HG03460 (cell line): ENCODE data around the gene XRRA1.

Experiments used
- ATAC-seq: cut with Tn5 transposase; IDR thresholded peaks from one replicate; pipeline ENCODE4 v1.9.1; 2021; ENCODE audit not compliant: unreplicated experiment

The XRRA1 gene

DNA sequence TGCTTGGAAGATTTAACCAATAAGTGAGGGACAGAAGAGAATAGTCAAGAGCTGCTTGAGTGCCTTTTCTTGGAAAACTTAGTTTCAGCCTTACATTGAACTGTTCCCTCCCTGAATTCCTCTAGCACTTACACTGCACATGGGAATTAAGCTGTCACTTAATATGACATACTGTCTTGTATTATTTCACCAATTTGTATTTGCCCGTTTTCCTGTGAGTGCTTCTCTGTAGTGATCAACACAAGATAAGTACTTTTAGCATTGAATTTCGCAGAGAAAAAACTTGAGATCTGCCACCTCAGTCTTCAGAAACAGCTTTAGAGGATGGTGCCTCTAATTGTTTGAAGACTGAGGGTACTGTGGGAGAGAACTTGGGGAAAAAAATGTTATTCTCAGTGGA is 3.9 kb upstream of the XRRA1 start:
- ATAC-seq = no peak

GRCh38 chr11:74951226-74951625 is 2.3 kb upstream of the XRRA1 start:
- no peak for ATAC-seq

- ATAC-seq = no peak
Observed at GRCh38 chr11:74950374-74950969, 1.6 kb upstream of the XRRA1 start.

DNA sequence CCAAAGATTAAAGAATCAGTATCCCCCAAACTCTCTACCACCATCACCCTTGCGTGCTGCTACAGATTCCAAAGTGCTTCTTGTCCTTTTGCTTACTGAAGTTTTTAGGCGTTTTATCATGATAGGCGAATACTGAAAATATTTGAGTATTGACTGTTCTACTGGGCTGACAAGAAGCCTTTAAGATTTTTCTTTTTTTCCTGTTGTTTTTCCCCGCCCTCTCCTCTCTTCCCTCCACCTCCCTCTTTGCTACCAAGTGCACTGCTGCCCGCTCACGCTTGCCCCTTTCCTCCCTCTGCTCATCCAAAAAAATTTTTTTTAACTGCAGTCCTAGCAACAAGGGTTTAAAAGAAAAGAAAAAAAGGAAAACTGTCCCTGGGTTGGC is 854 bp upstream of the XRRA1 start:
- ATAC-seq = no peak

- ATAC-seq = peak; percentile 9
Observed at GRCh38 chr11:74948546-74948897, 369 bp downstream of the XRRA1 start.

DNA sequence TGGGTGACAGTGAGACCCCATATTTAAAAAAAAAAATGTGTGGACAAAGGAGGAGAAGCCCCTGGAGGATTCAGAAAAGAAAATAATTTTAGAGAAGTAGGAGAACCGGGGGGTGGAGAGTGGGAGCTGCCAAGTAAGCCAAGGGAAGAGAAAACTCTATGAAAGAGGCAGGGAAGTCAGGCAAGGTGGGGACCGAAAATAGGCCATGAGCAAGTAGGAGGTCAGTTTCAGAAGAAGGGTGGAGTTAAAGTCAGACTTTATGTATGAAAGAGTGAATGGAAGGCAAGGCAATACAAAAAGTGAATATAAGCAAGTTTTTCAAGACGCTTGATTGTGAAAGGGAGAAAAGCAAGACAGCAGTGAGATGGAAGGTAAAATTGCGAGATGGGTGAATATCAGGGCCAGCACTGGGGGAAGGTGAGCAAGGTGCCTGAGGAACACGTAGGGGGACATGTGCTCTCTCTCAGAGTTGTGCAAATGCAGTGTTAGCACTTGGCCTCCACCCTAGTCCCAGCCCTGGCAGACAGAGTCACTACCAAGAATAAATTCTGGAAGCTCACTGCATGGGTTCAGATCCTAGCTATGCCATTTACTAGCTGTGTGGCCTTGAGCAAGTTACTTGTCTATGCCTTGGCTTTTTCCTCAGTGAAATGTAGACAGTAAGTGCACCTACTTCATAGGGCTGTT is 6.7 kb downstream of the XRRA1 start:
- ATAC-seq = no peak

DNA sequence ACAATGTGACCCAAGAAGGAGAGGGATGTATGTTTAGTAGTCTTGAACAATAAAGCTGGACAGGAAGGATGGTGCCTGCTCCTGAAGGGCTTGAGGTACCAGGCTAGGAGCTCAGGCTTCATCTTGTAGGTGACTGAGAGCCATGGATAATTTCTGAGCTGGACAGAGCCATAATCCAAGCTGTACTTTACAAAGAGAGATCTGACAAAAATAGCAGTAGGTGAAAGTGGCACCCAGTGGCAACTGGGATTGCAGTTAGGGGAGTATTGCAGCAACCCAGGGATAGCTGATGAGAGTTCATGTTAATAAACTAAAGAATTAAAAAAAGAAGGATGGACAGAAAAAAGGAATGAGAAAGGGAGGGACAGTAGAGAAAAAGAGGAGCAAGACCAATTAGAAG is 7.4 kb downstream of the XRRA1 start:
- no peak for ATAC-seq

DNA sequence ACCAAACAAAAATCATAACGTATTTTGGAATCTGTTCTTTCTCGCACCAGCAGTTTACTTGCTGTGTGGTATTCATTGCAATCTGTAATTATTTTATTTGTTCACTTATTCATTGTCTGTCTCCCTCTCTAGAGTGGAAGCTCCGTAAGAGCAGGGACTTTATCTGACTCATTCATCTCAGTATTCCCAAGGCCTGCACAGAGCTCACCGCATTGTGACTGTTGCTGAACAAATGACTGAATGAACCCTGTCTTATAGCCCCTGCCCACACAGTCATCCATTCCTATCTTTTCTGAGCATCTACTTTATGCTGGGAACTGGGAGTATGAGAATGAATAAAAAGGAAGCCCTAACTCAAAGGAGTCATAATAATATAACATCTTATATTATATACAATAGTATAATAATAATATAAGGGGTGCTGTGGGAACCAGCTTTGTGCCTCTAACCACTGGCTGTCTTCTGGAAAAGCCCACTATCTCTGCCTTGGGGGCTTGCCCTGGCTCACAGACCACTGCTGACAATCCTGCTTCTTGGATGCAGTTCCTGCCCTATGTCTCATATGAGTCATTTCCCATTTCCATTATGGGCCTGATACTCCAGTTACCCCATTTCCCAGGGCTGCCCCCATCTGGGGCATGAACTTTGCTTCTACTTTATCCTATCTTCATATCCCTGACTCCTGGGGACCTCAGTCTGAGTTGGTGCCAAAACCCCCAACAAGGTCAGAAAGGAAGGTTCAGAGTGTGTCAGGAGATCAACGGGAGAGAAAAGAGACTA is 11.0 kb downstream of the XRRA1 start:
- no peak for ATAC-seq

DNA sequence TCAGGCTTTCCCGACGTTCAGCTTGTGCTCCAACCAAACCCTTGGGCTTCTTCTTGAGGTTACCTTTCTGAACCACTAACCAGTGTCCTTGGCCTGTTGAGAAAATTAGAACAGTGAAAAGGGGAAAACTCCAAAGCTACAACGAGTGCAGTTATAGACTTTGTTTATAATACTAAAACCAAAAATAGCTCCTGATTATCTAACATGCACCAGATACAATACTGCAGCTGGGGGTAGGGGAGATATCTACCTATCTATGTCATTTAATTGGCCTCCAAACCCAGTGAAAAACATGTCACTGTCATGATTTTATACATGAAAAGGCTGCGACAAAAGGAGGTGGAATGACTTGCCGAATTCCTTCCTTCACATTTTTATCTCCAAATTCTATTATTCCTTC is 11.9 kb downstream of the XRRA1 start:
- ATAC-seq = no peak

DNA sequence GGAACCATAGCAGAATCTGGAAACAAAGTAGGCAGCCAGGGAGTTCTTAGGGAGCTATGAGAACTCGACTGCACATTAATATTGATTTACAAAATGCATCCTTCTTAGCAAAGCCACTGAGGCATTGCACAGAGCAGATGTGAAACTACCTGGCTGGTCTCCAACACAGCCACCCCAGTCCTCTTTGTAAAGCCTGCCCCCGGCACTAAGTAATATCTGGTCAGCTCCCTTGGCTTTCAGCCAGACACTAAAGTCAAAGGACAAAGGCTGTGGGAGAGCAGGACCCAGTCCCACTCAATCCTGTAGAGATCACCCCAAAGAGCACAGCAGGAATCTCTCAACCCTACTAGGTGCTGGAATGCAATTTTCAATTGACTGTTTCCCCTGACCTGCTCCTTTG is 12.8 kb downstream of the XRRA1 start:
- no peak for ATAC-seq

- ATAC-seq = no peak
Observed at GRCh38 chr11:74935285-74935684, 13.6 kb downstream of the XRRA1 start.

DNA sequence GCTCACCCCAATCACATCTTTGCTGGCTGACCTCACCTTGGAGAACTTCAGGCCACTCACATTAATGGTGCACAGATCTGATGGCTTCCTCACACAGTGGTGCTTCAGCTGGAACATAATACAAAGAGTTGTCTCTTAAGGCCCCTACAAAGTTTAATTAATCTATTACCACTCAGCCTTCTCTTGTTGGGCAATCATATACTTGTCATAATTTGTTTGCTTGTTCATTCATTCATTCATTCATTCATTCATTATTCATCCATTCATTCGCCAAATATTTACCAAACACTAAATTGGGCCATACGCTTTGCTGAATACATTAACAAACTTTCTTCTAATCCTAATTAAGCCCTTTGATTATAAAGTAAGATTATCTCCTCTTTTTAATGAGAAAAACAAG is 15.1 kb downstream of the XRRA1 start:
- ATAC-seq = no peak

DNA sequence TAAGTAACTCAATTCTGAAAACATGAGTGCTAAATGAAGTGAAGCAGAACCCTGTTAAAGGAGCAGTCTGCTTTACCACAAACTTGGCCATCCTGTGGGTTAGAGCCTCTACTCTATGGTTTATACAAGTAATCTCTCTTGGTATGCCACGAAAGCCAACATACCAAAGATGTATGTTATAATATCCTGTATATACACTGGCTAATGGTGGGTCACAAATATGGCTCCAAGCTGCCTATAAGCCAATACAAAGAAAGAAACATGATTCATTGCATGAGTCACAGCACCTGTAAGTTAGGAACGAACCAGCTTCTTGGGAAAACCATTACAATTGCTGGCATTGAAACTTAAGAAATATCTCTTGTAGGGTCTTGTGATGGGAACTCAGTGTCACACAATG is 16.1 kb downstream of the XRRA1 start:
- ATAC-seq = no peak

DNA sequence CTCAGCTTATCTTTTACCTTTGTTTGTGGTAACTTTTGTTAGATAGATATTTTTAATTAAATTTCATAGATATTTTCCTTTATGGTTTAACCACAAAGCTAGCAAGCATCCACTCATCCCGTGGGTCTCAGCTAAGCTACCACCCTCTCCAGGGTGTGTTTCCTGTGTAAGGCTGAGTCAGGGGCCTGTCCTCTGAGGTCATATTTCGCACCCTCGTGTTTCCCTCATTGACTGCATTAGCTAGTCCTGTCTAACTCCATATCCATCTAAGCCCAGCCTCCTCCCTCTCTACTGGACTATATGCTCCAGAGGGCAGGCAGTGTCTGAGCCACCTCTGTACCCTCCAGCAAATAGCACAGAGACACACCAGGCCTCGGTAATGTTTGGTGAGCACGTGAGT is 16.7 kb downstream of the XRRA1 start:
- no peak for ATAC-seq

- ATAC-seq = peak; percentile 68
Observed at GRCh38 chr11:74929431-74930363, 19.2 kb downstream of the XRRA1 start.

DNA sequence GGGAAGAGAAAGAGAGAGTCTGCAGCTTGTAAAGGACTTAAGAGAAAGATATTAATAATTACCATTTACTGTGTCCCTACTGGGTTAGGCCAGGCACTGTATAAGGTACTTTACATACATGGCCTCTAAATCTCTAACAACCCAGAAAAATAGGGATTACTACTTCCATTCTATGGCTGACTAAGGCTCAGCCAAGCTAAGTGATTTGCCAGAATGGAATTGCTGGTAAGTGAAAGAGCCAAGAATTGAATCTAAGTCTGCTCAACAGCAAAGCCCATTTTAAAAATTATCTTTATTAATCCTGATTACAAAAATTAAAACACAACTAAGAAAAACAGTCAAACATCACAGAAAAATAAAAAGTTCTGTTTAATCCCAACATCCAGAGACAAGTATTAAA is 21.4 kb downstream of the XRRA1 start:
- ATAC-seq = no peak

DNA sequence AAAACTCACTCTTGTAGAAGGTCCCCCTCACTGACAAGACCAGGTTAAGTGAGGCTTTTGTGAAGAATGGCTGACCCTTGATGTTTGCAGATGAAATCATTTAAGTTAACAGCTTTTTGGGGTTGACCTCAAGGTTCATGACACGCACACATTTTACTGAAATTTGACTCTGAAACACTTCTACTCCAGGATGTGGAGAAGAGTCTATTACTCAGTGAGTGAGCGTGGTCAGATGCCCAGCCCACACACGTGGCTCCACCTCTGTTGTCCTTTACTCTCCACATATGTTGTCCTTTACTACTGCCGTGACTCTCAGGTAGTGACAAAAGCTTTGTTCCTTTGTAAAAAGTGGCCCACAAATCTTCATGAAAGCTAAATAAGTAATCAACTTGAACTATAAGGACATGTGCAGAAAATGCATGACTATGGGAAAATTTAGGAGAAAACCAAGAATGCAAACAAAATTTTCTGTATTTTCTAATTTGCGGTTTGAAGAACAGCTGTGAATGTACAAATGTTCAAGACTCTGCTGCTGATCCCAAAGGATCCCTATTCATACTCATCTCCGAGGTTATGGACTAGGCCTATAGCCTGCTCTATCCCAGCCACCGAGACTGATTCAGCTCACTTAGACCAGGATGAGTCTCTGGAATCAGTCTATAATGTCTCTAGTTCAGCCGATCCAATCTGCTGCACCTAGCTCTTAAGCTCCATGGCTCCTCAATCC is 22.4 kb downstream of the XRRA1 start:
- no peak for ATAC-seq

DNA sequence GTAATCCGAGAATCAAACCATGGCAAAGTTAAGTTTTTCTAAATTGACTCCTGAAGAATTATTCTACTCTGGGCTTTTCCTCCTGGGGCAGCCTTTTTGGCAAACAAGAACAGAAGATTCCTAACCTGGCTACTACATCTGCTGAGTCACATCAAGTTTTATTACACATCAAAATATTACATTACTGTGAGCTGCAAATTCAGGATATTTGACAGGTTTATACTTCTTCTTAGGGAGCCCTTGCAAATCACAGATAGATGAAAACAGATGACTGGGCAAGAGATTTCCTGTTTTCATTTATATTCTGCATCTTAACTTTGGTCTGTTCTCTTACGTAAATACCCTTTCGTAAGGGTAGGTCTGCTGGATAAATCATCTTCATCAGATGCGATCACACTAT is 23.6 kb downstream of the XRRA1 start:
- no peak for ATAC-seq

DNA sequence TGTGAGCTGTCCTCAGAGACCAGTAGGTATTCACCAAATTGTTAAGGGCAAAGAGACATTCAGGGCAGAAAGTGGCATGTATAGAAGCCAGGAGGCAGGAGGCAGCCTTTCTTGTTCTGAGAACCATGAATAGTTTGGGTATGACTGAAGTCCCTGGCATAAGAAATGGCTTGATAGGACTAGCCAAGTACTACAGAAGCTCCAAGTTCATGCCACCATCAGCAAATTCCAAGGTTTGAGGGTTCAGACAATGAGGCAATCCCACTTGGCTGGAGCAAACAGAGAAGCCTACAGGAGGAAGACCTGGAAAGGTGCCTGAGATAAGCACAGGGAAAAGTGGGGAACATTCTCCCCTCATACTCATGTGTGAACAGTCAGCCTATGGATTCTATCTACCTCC is 25.8 kb downstream of the XRRA1 start:
- ATAC-seq = no peak

DNA sequence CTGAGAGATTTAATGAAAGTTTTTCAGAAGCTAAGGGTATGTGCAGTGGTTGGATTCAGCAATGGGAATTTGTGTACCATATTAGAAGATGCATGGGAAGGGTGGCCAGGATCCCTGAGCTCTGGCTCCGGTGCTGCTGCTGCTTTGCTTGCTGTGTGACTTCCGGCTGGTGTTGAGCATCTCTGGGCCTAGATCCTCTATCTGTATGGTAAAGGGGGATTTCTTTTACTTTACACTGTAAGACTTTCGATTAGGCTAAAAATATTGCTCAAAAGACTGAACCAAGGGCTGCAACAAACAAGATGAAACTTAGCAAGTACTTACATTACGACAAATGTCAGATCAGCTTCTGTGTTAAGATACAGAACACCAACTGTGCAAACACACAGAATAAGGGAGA is 39.1 kb downstream of the XRRA1 start:
- ATAC-seq = no peak

DNA sequence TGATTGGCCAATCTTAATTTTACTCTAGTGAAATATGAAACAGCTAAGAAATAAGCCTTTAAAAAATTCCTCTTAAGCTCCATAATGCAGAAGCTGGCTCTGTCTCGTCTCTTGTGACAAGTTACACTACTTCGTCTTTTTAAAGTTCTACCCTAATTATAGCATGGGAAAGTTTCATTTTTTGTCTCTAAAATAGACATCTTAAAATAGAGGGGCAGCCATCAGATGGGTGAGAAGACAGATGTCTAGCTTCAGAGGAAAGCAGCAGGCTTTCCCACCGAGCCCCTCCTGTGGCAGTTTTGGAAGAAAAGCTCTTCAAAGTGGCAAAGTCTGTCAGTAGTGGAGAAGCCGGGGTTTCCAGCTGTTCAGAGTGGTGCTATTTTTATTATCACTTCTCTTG is 39.5 kb downstream of the XRRA1 start:
- ATAC-seq = no peak
